HepG2 (cell line): ENCODE data around the gene MRAP. TPM values are rescaled to one million over a fixed set of nuclear protein-coding genes. Genes with fewer than 3 reads are reported as not detected.

Experiments used
- AGO1 ChIP-seq: fragments of 200-400 bp; formaldehyde crosslinking; IDR thresholded peaks from 2 replicates; pipeline ENCODE4 v1.6.1; 2017; ENCODE audit warnings: mild to moderate bottlenecking, low read depth, low read length, moderate library complexity; ENCODE audit not compliant: poor library complexity, severe bottlenecking
- FOXA1 ChIP-seq, 2 experiments: fragments of 450-650 bp in 1 of 2; sonication (generic) in 1 of 2; formaldehyde crosslinking in 1 of 2; IDR thresholded peaks; 2 replicates each; pipeline versions ENCODE4 v1.4.0 to v1.6.1; 2016 to 2020; ENCODE audit warnings: missing genetic modification reagents in 1 of 2
- KLF15 ChIP-seq: sonication (generic); formaldehyde crosslinking; IDR thresholded peaks from 2 replicates; pipeline ENCODE4 v1.8.1; 2023; ENCODE audit warnings: borderline replicate concordance, mild to moderate bottlenecking, inconsistent platforms, missing genetic modification reagents, mixed read lengths
- MAFK ChIP-seq, 2 experiments: IDR thresholded peaks in 1 of 2; conservative IDR thresholded peaks in 1 of 2; 2 replicates each; pipeline ENCODE4 v1.6.1; 2011; ENCODE audit warnings: improper control_type of control experiment in 2 of 2, low read length in 2 of 2
- NR2F2 ChIP-seq: IDR thresholded peaks from 2 replicates; pipeline ENCODE4 v1.6.1; 2012; ENCODE audit warnings: low read depth, inconsistent platforms, borderline replicate concordance
- NRL ChIP-seq: sonication (generic); formaldehyde crosslinking; IDR thresholded peaks from 2 replicates; pipeline ENCODE4 v1.5.0; 2020; ENCODE audit warnings: missing genetic modification reagents, mild to moderate bottlenecking, moderate library complexity, borderline replicate concordance
- PITX1 ChIP-seq: sonication (generic); formaldehyde crosslinking; IDR thresholded peaks from 2 replicates; pipeline ENCODE4 v1.5.1; 2020; ENCODE audit warnings: mild to moderate bottlenecking, missing genetic modification reagents
- PPARG ChIP-seq: conservative IDR thresholded peaks from 2 replicates; pipeline ENCODE4 v1.6.1; 2016; ENCODE audit warnings: missing biosample characterization, missing genetic modification reagents
- SP1 ChIP-seq, 2 experiments: fragments of 450-650 bp in 1 of 2; sonication (generic) in 1 of 2; formaldehyde crosslinking in 1 of 2; IDR thresholded peaks; 2 replicates each; pipeline versions ENCODE4 v1.4.0 to v1.6.1; 2016 to 2020; ENCODE audit warnings: missing genetic modification reagents in 1 of 2
- SRSF4 ChIP-seq: fragments of 200-400 bp; formaldehyde crosslinking; IDR thresholded peaks from one replicate; pipeline ENCODE4 v1.6.1; 2018; ENCODE audit warnings: mild to moderate bottlenecking, low read depth, low read length, moderate library complexity; ENCODE audit not compliant: poor library complexity, severe bottlenecking
- XRCC5 ChIP-seq: fragments of 200-400 bp; formaldehyde crosslinking; optimal IDR thresholded peaks from 2 replicates; pipeline ENCODE3; 2017; ENCODE audit warnings: mild to moderate bottlenecking, low read length
- ZBTB7A ChIP-seq: sonication (generic); formaldehyde crosslinking; IDR thresholded peaks from 2 replicates; pipeline ENCODE4 v1.8.0; 2022; ENCODE audit warnings: mild to moderate bottlenecking, missing genetic modification reagents
- ZNF232 ChIP-seq: sonication (generic); formaldehyde crosslinking; IDR thresholded peaks from 2 replicates; pipeline ENCODE4 v1.4.0; 2020; ENCODE audit warnings: missing genetic modification reagents, borderline replicate concordance
- ZNF34 ChIP-seq: sonication (generic); formaldehyde crosslinking; IDR thresholded peaks from 2 replicates; pipeline ENCODE4 v1.4.0; 2020; ENCODE audit warnings: mild to moderate bottlenecking, missing genetic modification reagents, borderline replicate concordance
- ZNF501 ChIP-seq: sonication (generic); formaldehyde crosslinking; IDR thresholded peaks from 2 replicates; pipeline ENCODE4 v1.5.1; 2020; ENCODE audit warnings: mild to moderate bottlenecking, moderate library complexity, missing genetic modification reagents
- ZNF629 ChIP-seq: sonication (generic); formaldehyde crosslinking; conservative IDR thresholded peaks from 2 replicates; pipeline ENCODE4 v1.5.0; 2020; ENCODE audit warnings: missing genetic modification reagents
- polyA plus RNA-seq, 8 experiments: library from polyadenylated mRNA; depleted of rRNA in 3 of 8; stranded (reverse) in 7 of 8; unstranded in 1 of 8; fragments of >200 nt; fragmentation: Illumina TruSeq in 4 of 8; extraction: Trizol in 4 of 8; gene quantifications; 2 replicates each; pipeline versions ENCODE4 v1.2.1 to v1.2.3, GENCODE V29; 2011 to 2016; ENCODE audit warnings: low read depth in 4 of 8, missing spikeins in 1 of 8, mixed read lengths in 1 of 8; ENCODE audit not compliant: insufficient read depth in 1 of 8
- total RNA-seq, 5 experiments: library from RNA; depleted of rRNA; stranded (reverse); fragments of >200 nt; fragmentation: Illumina TruSeq; extraction: Trizol; gene quantifications; 2 replicates each; pipeline ENCODE4 v1.2.3, GENCODE V29; 2016; ENCODE audit warnings: low read depth in 1 of 5
- TF ChIP-seq, protein P1 (sequence below): sonication (generic); formaldehyde crosslinking; IDR thresholded peaks from 2 replicates; pipeline ENCODE4 v1.4.0; 2020; ENCODE audit warnings: mild to moderate bottlenecking, missing genetic modification reagents, borderline replicate concordance
- TF ChIP-seq, protein P2 (sequence below): IDR thresholded peaks from 2 replicates; pipeline ENCODE4 v1.6.1; 2016; ENCODE audit warnings: missing genetic modification reagents, missing compliant biosample characterization
- TF ChIP-seq, protein P3 (sequence below): sonication (generic); formaldehyde crosslinking; IDR thresholded peaks from 2 replicates; pipeline ENCODE4 v1.8.0; 2022; ENCODE audit warnings: low read depth, missing genetic modification reagents
- TF ChIP-seq, protein P4 (sequence below), 2 experiments: fragments of 450-650 bp in 1 of 2; sonication (generic) in 1 of 2; formaldehyde crosslinking; IDR thresholded peaks; 2 replicates each; pipeline versions ENCODE4 v1.5.0 to v1.8.0; 2020 to 2022; ENCODE audit warnings: mild to moderate bottlenecking in 1 of 2, missing genetic modification reagents in 1 of 2

MRAP gene
- total and polyA plus RNA-seq, 2 of the 13 experiments (the other 11 are each of a cell fraction or from before 2014, with no cell fraction given): 0.46 to 1.2 TPM

DNA sequence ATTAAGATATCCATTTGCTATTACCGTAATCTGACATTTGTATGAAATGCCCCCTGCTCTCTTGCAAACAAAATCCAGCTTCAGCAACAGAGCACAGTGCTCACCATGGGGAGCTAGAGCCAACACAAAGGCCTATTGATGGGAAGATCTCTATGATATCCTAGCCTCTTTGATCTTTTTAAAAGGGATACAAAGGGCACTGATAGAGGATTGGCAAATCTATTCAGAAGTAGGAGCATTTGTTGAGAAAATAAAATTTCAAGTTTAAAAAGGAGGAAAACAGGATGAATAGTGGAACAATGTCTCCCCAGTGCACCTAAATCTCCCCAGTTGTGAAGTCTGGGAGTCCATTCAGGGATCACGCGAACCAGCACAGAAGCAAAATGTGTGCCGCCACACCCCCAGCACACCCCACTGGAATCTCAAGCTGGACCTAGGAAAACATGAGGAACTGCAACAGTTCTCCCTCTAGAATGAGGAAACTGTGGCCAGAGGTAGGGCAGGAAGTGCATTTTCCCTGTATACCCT, 32.2 kb downstream of the MRAP start (continued):
- TF ChIP-seq, protein P1, sequence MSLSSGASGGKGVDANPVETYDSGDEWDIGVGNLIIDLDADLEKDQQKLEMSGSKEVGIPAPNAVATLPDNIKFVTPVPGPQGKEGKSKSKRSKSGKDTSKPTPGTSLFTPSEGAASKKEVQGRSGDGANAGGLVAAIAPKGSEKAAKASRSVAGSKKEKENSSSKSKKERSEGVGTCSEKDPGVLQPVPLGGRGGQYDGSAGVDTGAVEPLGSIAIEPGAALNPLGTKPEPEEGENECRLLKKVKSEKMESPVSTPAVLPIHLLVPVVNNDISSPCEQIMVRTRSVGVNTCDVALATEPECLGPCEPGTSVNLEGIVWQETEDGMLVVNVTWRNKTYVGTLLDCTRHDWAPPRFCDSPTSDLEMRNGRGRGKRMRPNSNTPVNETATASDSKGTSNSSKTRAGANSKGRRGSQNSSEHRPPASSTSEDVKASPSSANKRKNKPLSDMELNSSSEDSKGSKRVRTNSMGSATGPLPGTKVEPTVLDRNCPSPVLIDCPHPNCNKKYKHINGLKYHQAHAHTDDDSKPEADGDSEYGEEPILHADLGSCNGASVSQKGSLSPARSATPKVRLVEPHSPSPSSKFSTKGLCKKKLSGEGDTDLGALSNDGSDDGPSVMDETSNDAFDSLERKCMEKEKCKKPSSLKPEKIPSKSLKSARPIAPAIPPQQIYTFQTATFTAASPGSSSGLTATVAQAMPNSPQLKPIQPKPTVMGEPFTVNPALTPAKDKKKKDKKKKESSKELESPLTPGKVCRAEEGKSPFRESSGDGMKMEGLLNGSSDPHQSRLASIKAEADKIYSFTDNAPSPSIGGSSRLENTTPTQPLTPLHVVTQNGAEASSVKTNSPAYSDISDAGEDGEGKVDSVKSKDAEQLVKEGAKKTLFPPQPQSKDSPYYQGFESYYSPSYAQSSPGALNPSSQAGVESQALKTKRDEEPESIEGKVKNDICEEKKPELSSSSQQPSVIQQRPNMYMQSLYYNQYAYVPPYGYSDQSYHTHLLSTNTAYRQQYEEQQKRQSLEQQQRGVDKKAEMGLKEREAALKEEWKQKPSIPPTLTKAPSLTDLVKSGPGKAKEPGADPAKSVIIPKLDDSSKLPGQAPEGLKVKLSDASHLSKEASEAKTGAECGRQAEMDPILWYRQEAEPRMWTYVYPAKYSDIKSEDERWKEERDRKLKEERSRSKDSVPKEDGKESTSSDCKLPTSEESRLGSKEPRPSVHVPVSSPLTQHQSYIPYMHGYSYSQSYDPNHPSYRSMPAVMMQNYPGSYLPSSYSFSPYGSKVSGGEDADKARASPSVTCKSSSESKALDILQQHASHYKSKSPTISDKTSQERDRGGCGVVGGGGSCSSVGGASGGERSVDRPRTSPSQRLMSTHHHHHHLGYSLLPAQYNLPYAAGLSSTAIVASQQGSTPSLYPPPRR (CRISPR knock-in tag): peak; percentile 33; the same call in 1 of the 2 replicates
- no peak for TF ChIP-seq NRL (CRISPR knock-in tag)
- no peak for TF ChIP-seq SP1 (IDR thresholded peaks at IDR 0.05)
- no peak for TF ChIP-seq SP1 (CRISPR knock-in tag; IDR thresholded peaks at IDR 0.05)
- TF ChIP-seq ZNF629 (CRISPR knock-in tag): 0 out of 2 replicates have a peak, but pooled peaks have one; percentile 4
- TF ChIP-seq, protein P2, sequence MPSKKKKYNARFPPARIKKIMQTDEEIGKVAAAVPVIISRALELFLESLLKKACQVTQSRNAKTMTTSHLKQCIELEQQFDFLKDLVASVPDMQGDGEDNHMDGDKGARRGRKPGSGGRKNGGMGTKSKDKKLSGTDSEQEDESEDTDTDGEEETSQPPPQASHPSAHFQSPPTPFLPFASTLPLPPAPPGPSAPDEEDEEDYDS (CRISPR knock-in tag): peak; percentile 26; the same call in 1 of the 2 replicates
- TF ChIP-seq AGO1: no peak
- TF ChIP-seq MAFK (conservative IDR thresholded peaks at IDR 0.05 in 1 of 2, IDR thresholded peaks at IDR 0.05 in 1 of 2; ENCODE audit: low read length in 2 of 2): no peak
- no peak for TF ChIP-seq SRSF4
- TF ChIP-seq ZNF232: no peak
- peak; percentile 25 for TF ChIP-seq XRCC5
- TF ChIP-seq, protein P3, sequence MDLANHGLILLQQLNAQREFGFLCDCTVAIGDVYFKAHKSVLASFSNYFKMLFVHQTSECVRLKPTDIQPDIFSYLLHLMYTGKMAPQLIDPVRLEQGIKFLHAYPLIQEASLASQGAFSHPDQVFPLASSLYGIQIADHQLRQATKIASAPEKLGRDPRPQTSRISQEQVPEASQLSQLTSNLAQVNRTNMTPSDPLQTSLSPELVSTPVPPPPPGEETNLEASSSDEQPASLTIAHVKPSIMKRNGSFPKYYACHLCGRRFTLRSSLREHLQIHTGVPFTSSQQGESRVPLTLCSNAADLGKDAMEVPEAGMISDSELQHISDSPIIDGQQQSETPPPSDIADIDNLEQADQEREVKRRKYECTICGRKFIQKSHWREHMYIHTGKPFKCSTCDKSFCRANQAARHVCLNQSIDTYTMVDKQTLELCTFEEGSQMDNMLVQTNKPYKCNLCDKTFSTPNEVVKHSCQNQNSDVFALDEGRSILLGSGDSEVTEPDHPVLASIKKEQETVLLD: no peak
- no peak for TF ChIP-seq FOXA1 (IDR thresholded peaks at IDR 0.05)
- peak; percentile 44 for TF ChIP-seq FOXA1 (CRISPR knock-in tag; IDR thresholded peaks at IDR 0.05)
- peak; percentile 80 for TF ChIP-seq PPARG (CRISPR knock-in tag)
- TF ChIP-seq, protein P4, sequence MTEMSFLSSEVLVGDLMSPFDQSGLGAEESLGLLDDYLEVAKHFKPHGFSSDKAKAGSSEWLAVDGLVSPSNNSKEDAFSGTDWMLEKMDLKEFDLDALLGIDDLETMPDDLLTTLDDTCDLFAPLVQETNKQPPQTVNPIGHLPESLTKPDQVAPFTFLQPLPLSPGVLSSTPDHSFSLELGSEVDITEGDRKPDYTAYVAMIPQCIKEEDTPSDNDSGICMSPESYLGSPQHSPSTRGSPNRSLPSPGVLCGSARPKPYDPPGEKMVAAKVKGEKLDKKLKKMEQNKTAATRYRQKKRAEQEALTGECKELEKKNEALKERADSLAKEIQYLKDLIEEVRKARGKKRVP (CRISPR knock-in tag; IDR thresholded peaks at IDR 0.05): no peak
- no peak for TF ChIP-seq ZNF34 (CRISPR knock-in tag)
- TF ChIP-seq ZBTB7A (CRISPR knock-in tag): no peak
- TF ChIP-seq PITX1 (CRISPR knock-in tag): peak; percentile 45; the same call in 1 of the 2 replicates
- peak; percentile 61; the same call in 1 of the 2 replicates for TF ChIP-seq NR2F2
- peak; percentile 30; the same call in 1 of the 2 replicates for TF ChIP-seq ZNF501
- TF ChIP-seq KLF15: no peak
